HepG2 (cell line): Measurements from ENCODE around the gene NLRP12. TPM values are rescaled to one million over a fixed set of nuclear protein-coding genes. Genes with fewer than 3 reads are reported as not detected.

Experiments used
- E2F1 ChIP-seq: sonication (generic); formaldehyde crosslinking; IDR thresholded peaks from 2 replicates; pipeline ENCODE4 v1.5.0; 2020; ENCODE audit warnings: missing genetic modification reagents
- HOXD1 ChIP-seq: sonication (generic); formaldehyde crosslinking; IDR thresholded peaks from 2 replicates; pipeline ENCODE4 v1.5.0; 2020; ENCODE audit warnings: missing genetic modification reagents
- JARID2 ChIP-seq: sonication (generic); formaldehyde crosslinking; IDR thresholded peaks from 2 replicates; pipeline ENCODE4 v1.8.1; 2023; ENCODE audit warnings: missing genetic modification reagents, inconsistent platforms; ENCODE audit not compliant: insufficient replicate concordance
- KLF12 ChIP-seq: sonication (generic); formaldehyde crosslinking; IDR thresholded peaks from 2 replicates; pipeline ENCODE4 v1.4.0; 2020; ENCODE audit warnings: missing genetic modification reagents, borderline replicate concordance
- LBX2 ChIP-seq: sonication (generic); formaldehyde crosslinking; IDR thresholded peaks from 2 replicates; pipeline ENCODE4 v1.5.0; 2020; ENCODE audit warnings: missing genetic modification reagents, mild to moderate bottlenecking, borderline replicate concordance
- NFYC ChIP-seq: IDR thresholded peaks from 2 replicates; pipeline ENCODE4 v1.6.1; 2016; ENCODE audit warnings: missing genetic modification reagents, missing compliant biosample characterization
- POGK ChIP-seq: sonication (generic); formaldehyde crosslinking; conservative IDR thresholded peaks from 2 replicates; pipeline ENCODE4 v1.8.0; 2022; ENCODE audit warnings: mild to moderate bottlenecking, moderate library complexity, missing genetic modification reagents
- ZFY ChIP-seq: sonication (generic); formaldehyde crosslinking; IDR thresholded peaks from 2 replicates; pipeline ENCODE4 v1.4.0; 2020; ENCODE audit warnings: missing genetic modification reagents
- ZMYM4 ChIP-seq: sonication (generic); formaldehyde crosslinking; IDR thresholded peaks from 2 replicates; pipeline ENCODE4 v1.8.1; 2023; ENCODE audit warnings: mild to moderate bottlenecking, missing genetic modification reagents
- ZNF142 ChIP-seq: sonication (generic); formaldehyde crosslinking; IDR thresholded peaks from 2 replicates; pipeline ENCODE4 v1.4.0; 2020; ENCODE audit warnings: missing genetic modification reagents
- ZNF280D ChIP-seq: sonication (generic); formaldehyde crosslinking; IDR thresholded peaks from 2 replicates; pipeline ENCODE4 v1.5.1; 2020; ENCODE audit warnings: mild to moderate bottlenecking, missing genetic modification reagents
- ZNF329 ChIP-seq: sonication (generic); formaldehyde crosslinking; IDR thresholded peaks from 2 replicates; pipeline ENCODE4 v1.9.0; 2021; ENCODE audit warnings: low read depth, mild to moderate bottlenecking, missing genetic modification reagents
- ZNF644 ChIP-seq: IDR thresholded peaks from 2 replicates; pipeline ENCODE4 v1.6.1; 2016; ENCODE audit warnings: low read depth
- ZNF850 ChIP-seq: sonication (generic); formaldehyde crosslinking; conservative IDR thresholded peaks from 2 replicates; pipeline ENCODE4 v1.9.0; 2021; ENCODE audit warnings: mild to moderate bottlenecking, missing genetic modification reagents
- ZZZ3 ChIP-seq: sonication (generic); formaldehyde crosslinking; IDR thresholded peaks from 2 replicates; pipeline ENCODE4 v1.4.0; 2020; ENCODE audit warnings: missing genetic modification reagents, mild to moderate bottlenecking, borderline replicate concordance
- polyA plus RNA-seq, 8 experiments: library from polyadenylated mRNA; depleted of rRNA in 3 of 8; stranded (reverse) in 7 of 8; unstranded in 1 of 8; fragments of >200 nt; fragmentation: Illumina TruSeq in 4 of 8; extraction: Trizol in 4 of 8; gene quantifications; 2 replicates each; pipeline versions ENCODE4 v1.2.1 to v1.2.3, GENCODE V29; 2011 to 2016; ENCODE audit warnings: low read depth in 4 of 8, missing spikeins in 1 of 8, mixed read lengths in 1 of 8; ENCODE audit not compliant: insufficient read depth in 1 of 8
- total RNA-seq, 5 experiments: library from RNA; depleted of rRNA; stranded (reverse); fragments of >200 nt; fragmentation: Illumina TruSeq; extraction: Trizol; gene quantifications; 2 replicates each; pipeline ENCODE4 v1.2.3, GENCODE V29; 2016; ENCODE audit warnings: low read depth in 1 of 5

The NLRP12 gene
- total and polyA plus RNA-seq, 2 of the 13 experiments (the other 11 are each of a cell fraction or from before 2014, with no cell fraction given) = 0.15 to 0.20 TPM

- TF ChIP-seq ZNF142 (CRISPR knock-in tag) = no peak
- peak; percentile 56; the same call in 1 of the 2 replicates for TF ChIP-seq LBX2
- 0 out of 2 replicates have a peak, but pooled peaks have one; percentile 25 for TF ChIP-seq ZNF329 (CRISPR knock-in tag)
- peak; percentile 18 for TF ChIP-seq JARID2 (CRISPR knock-in tag)
- 0 out of 2 replicates have a peak, but pooled peaks have one; percentile 9 for TF ChIP-seq NFYC (CRISPR knock-in tag)
- peak; percentile 1; the same call in 1 of the 2 replicates for TF ChIP-seq KLF12
- peak; percentile 76 for TF ChIP-seq ZFY (CRISPR knock-in tag)
- no peak for TF ChIP-seq ZNF850
- TF ChIP-seq HOXD1 (CRISPR knock-in tag) = 0 out of 2 replicates have a peak, but pooled peaks have one; percentile 25
- no peak for TF ChIP-seq ZNF644 (CRISPR knock-in tag)
- peak; percentile 77; the same call in 1 of the 2 replicates for TF ChIP-seq POGK
- peak; percentile 23; the same call in 1 of the 2 replicates for TF ChIP-seq ZMYM4 (CRISPR knock-in tag)
- TF ChIP-seq E2F1 (CRISPR knock-in tag) = no peak
- TF ChIP-seq ZZZ3 = no peak
- TF ChIP-seq ZNF280D (CRISPR knock-in tag) = no peak
Measured at GRCh38 chr19:53865918-53866864, 42.1 kb upstream of the NLRP12 start (continued).
